OCI-LY7 (cell line): ENCODE measurements around the gene WNT1. TPM values are rescaled to one million over a fixed set of nuclear protein-coding genes. Genes with fewer than 3 reads are reported as not detected.

ENCODE experiments used
- BruUV-seq: library from RNA; stranded (reverse); fragments of 400-500 nt; replicated peaks from 2 replicates; lab custom pipeline; 2021; lab: Mats Ljungman, UMichigan
- CTCF ChIA-PET: fragments of 300-600 bp; sonication (Branson Sonifier 250); formaldehyde crosslinking; loops from one replicate; lab custom pipeline; 2022; ENCODE audit warnings: antibody characterized with exemption; ENCODE audit not compliant: unreplicated experiment; lab: Charles Lee
- POLR2A ChIA-PET: fragments of 300-600 bp; sonication (Branson Sonifier 250); formaldehyde crosslinking; loops from one replicate; lab custom pipeline; 2022; ENCODE audit warnings: antibody characterized with exemption; lab: Charles Lee
- DNase-seq: peaks from one replicate; pipeline ENCODE4 v3.0.0-alpha.2; 2015; ENCODE audit warnings: low spot score
- H2AFZ ChIP-seq: fragments of 200-600 bp; sonication (generic), shearing (Covaris generic); 2 replicates; pipeline ENCODE4 v1.6.1; 2014; ENCODE audit warnings: mild to moderate bottlenecking, antibody characterized with exemption, low read length, moderate library complexity
- H3K27ac ChIP-seq: fragments of 200-600 bp; sonication (generic); 2 replicates; pipeline ENCODE4 v1.5.1; 2014; ENCODE audit warnings: mixed run types, low read depth, mild to moderate bottlenecking, moderate library complexity, low read length, inconsistent platforms; ENCODE audit not compliant: poor library complexity, severe bottlenecking
- H3K36me3 ChIP-seq: fragments of 200-600 bp; sonication (generic); 2 replicates; pipeline ENCODE4 v1.6.1; 2014; ENCODE audit warnings: mild to moderate bottlenecking, antibody characterized with exemption, low read length, moderate library complexity, mixed read lengths; ENCODE audit not compliant: insufficient read depth
- H3K4me1 ChIP-seq: fragments of 200-600 bp; sonication (generic); 2 replicates; pipeline ENCODE4 v1.5.1; 2014; ENCODE audit warnings: mild to moderate bottlenecking, low read length; ENCODE audit not compliant: insufficient read depth, poor library complexity, severe bottlenecking
- H3K4me2 ChIP-seq: fragments of 200-600 bp; sonication (generic); 2 replicates; pipeline ENCODE4 v1.6.1; 2014; ENCODE audit warnings: mild to moderate bottlenecking, low read length
- H3K4me3 ChIP-seq: fragments of 200-600 bp; sonication (generic); 2 replicates; pipeline ENCODE4 v1.5.1; 2014; ENCODE audit warnings: mild to moderate bottlenecking, low read depth, low read length; ENCODE audit not compliant: poor library complexity, severe bottlenecking
- H3K79me2 ChIP-seq: fragments of 200-600 bp; sonication (generic); 2 replicates; pipeline ENCODE4 v1.6.1; 2016; ENCODE audit warnings: low read depth, mild to moderate bottlenecking, low read length, moderate library complexity, mixed read lengths; ENCODE audit not compliant: insufficient read depth
- H3K9me2 ChIP-seq: fragments of 200-600 bp; sonication (generic); 2 replicates; pipeline ENCODE4 v1.6.1; 2016; ENCODE audit warnings: mild to moderate bottlenecking, low read length, mixed read lengths; ENCODE audit not compliant: insufficient read depth
- H3K9me3 ChIP-seq: fragments of 200-600 bp; sonication (generic); 2 replicates; pipeline ENCODE4 v1.6.1; 2014; ENCODE audit warnings: mild to moderate bottlenecking, mixed run types, low read length, mixed read lengths
- H4K20me1 ChIP-seq: fragments of 200-600 bp; sonication (generic); 2 replicates; pipeline ENCODE4 v1.6.1; 2014; ENCODE audit warnings: mild to moderate bottlenecking, antibody characterized with exemption, low read length, moderate library complexity, mixed read lengths; ENCODE audit not compliant: insufficient read depth
- CTCF ChIP-seq: fragments of 200-600 bp; sonication (generic); conservative IDR thresholded peaks from 2 replicates; pipeline ENCODE4 v1.5.1; 2014; ENCODE audit warnings: mild to moderate bottlenecking, antibody characterized with exemption, low read length, moderate library complexity, mixed read lengths
- EZH2phosphoT487 ChIP-seq: fragments of 200-600 bp; sonication (generic); IDR thresholded peaks from 2 replicates; pipeline ENCODE4 v1.6.1; 2018; ENCODE audit warnings: low read depth, borderline replicate concordance, mild to moderate bottlenecking, mixed run types, antibody characterized with exemption, low read length, moderate library complexity, mixed read lengths
- intact Hi-C: fragments of 100-400 bp; cut with micrococcal nuclease; formaldehyde crosslinking; loops from one replicate; pipeline ENCODE4 v1.10.0; 2022; ENCODE audit not compliant: unreplicated experiment
- total RNA-seq, 2 experiments: library from RNA; depleted of rRNA in 1 of 2; stranded (reverse); fragments of >200 nt in 1 of 2; shearing (Covaris generic) in 1 of 2; gene quantifications; 2 replicates each; pipeline ENCODE4 v1.2.3, GENCODE V29; 2014 to 2022

The WNT1 gene
- total RNA-seq, 2 experiments from 2014 or later: not detected

DNA sequence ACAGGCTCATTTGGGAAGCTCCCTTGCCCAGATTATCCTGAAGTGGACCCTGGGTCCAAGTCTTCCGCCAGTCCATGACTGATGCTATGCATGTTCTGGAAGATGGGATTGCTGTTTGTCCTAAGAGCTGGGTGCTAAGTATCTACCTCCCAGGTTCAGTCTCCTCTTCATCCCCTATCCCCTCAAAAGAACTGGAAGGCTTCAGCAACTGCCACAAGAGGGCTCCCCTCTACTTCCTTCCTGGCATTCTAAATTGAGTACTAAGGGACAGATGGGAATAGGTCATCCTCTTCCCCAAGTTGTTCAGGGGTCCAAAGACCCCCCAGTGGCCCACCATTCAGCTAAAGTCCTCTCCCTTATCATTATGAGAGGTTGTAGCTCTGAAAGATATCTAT, 43.8 kb upstream of the WNT1 start:
- BruUV-seq: no TSS peak
- DNase-seq: no peak
- no peak overlapping the region for H3K27ac ChIP-seq
- no peaks in the 10 kb centered on the region for H4K20me1 ChIP-seq
- TF ChIP-seq EZH2phosphoT487: no peak
- peak; percentile 74 for TF ChIP-seq CTCF
- intact Hi-C loops: no loop called here
- ChIA-PET CTCF (no interaction called here), POLR2A (no interaction called here)
- no peaks in the 10 kb centered on the region for H3K79me2 ChIP-seq
- H3K4me3 ChIP-seq: no peak overlapping the region
- no peaks in the 10 kb centered on the region for H3K4me1 ChIP-seq
- H2AFZ ChIP-seq: no peak overlapping the region
- no peaks in the 10 kb centered on the region for H3K9me2 ChIP-seq
- H3K4me2 ChIP-seq: no peak overlapping the region
- peaks cover 81% of the 10 kb centered on the region for H3K36me3 ChIP-seq
- no peaks in the 10 kb centered on the region for H3K9me3 ChIP-seq

DNA sequence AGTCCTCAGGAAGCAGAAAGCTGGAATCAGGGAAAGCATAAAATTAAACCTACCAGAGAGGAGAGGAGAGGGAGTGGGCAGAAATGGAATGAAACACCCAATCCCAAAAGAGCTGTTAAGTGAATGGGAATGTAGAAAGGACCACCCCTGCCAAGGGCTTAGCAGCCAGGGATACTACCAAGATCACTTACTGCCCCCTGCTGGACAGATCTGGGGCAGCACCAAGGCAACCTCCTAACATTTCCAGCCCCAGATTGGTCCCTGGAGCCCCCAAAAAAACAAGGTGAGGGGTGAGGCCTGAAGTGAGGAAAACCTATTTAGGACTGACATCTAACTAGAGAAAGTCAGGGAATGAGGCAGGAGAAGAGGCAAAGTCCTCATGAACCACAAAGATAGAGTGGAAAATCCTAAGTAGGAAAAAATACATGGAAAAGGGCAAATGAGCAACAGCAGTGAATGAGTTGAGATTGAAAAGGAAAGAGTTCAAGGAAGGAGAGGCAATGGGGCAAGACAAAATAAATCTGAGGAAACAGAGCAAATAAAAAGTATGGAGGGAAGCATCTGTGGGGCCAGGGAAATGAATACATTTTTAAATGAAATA, 41.6 kb upstream of the WNT1 start:
- Histone ChIP-seq H2AFZ (no peak overlapping the region), H3K9me2 (no peaks in the 10 kb centered on the region), H3K36me3 (peaks cover 84% of the 10 kb centered on the region), H4K20me1 (no peaks in the 10 kb centered on the region), H3K4me1 (no peaks in the 10 kb centered on the region), H3K27ac (no peak overlapping the region), H3K9me3 (no peaks in the 10 kb centered on the region), H3K4me3 (no peak overlapping the region), H3K4me2 (no peak overlapping the region), H3K79me2 (no peaks in the 10 kb centered on the region)
- POLR2A ChIA-PET: interaction anchor here (0.9 kb wide), 1 partner anchor 11 kb away, joined by 7 read pairs; the partner anchor contains the start of gene FKBP11
- intact Hi-C loops: loop anchor here (1.0 to 2.0 kb wide), 3 partner anchors 12 to 83 kb away; no protein-coding TSS in a partner anchor
- BruUV-seq: TSS peak; percentile 64
- peak; percentile 74 for DNase-seq
- TF ChIP-seq EZH2phosphoT487 (no peak), CTCF (peak; percentile 98)
- CTCF ChIA-PET: interaction anchor here (1.4 kb wide), 1 partner anchor 11 kb away, joined by 5 read pairs; the partner anchor contains the start of gene FKBP11

DNA sequence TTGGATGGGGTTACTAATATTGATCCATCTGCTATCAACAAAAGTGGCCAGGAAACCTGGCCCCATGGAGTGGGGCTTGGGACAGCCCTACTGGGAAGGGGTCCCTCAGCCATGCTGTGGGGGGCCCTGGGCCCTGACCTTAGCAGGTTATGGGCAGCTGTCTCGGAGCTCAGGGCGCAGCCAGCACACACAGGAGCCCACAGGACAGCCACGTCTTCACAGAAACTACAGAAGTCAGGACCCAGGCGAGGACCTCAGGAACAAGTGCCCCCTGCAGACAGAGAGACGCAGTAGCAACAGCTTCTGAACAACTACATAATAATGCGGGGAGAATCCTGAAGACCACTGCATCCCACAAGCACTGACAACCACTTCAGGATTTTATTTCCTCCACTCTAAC, 41.0 kb upstream of the WNT1 start:
- TF ChIP-seq EZH2phosphoT487: no peak
- peak; percentile 57 for TF ChIP-seq CTCF
- intact Hi-C loops: loop anchor here (2.0 kb wide), 1 partner anchor 40 kb away; no protein-coding TSS in a partner anchor
- Histone ChIP-seq H3K9me2 (no peaks in the 10 kb centered on the region), H3K4me2 (no peak overlapping the region), H3K27ac (no peak overlapping the region), H3K9me3 (no peaks in the 10 kb centered on the region), H4K20me1 (no peaks in the 10 kb centered on the region), H3K4me1 (no peaks in the 10 kb centered on the region), H3K36me3 (peaks cover 85% of the 10 kb centered on the region), H2AFZ (no peak overlapping the region), H3K4me3 (no peak overlapping the region), H3K79me2 (no peaks in the 10 kb centered on the region)
- ChIA-PET CTCF (interaction anchor here (1.4 kb wide), 1 partner anchor 12 kb away, joined by 5 read pairs; the partner anchor contains the start of gene FKBP11), POLR2A (no interaction called here)
- DNase-seq: peak; percentile 21
- BruUV-seq: no TSS peak
